VCaP (cell line): ENCODE measurements around the gene TUBAL3.
A peak's percentile ranks its signal among the peaks of the same experiment; 100 is the strongest.

Experiments used
- H3K27ac ChIP-seq: fragments of 450-650 bp; 2 replicates; pipeline ENCODE4 v1.5.1; 2017
- TF ChIP-seq, protein P1 (sequence below): fragments of 450-650 bp; conservative IDR thresholded peaks from 2 replicates; pipeline ENCODE4 v1.5.1; 2017; ENCODE audit warnings: mild to moderate bottlenecking, moderate library complexity

The TUBAL3 gene

DNA sequence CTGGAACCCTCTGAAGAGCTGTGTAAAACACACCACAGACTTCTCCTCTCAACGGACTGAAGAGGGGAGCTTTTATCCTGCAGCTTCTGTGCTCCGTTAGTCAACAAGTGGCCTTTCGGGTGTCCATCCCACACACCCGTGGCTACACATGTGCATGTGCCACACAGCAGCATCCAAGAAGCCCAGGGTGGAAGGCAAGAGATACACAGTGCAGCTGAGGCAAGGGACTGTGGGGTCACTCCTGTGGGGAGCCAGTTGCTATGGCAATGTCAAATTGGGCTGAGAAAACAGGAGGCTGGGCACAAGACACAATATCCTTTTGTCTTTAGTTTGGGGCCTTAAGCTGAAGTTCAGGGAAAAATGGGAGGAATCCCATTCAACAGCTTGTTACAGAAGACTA is 36.5 kb upstream of the TUBAL3 start:
- TF ChIP-seq, protein P1, sequence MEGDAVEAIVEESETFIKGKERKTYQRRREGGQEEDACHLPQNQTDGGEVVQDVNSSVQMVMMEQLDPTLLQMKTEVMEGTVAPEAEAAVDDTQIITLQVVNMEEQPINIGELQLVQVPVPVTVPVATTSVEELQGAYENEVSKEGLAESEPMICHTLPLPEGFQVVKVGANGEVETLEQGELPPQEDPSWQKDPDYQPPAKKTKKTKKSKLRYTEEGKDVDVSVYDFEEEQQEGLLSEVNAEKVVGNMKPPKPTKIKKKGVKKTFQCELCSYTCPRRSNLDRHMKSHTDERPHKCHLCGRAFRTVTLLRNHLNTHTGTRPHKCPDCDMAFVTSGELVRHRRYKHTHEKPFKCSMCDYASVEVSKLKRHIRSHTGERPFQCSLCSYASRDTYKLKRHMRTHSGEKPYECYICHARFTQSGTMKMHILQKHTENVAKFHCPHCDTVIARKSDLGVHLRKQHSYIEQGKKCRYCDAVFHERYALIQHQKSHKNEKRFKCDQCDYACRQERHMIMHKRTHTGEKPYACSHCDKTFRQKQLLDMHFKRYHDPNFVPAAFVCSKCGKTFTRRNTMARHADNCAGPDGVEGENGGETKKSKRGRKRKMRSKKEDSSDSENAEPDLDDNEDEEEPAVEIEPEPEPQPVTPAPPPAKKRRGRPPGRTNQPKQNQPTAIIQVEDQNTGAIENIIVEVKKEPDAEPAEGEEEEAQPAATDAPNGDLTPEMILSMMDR: no peak
- H3K27ac ChIP-seq: no peak overlapping the region

DNA sequence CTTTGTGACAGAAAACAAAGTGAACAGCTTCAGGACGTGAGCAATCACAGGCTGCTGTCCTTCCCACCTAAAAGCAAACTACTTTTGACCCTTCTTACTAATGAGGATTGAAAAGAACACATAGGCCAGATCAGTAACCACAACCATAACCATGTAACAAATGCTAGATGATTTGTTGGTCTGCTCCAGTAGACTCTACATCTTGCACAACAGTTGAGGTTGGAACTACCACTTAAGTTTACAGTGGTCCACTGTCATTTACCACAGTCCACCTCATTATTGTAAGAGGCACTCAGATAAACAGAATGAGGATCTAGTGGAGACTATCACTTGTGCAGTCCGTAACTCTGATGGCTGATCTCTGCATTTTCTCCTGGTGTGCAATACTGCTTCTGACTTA is 35.6 kb upstream of the TUBAL3 start:
- TF ChIP-seq, protein P1: no peak
- H3K27ac ChIP-seq: no peak overlapping the region

DNA sequence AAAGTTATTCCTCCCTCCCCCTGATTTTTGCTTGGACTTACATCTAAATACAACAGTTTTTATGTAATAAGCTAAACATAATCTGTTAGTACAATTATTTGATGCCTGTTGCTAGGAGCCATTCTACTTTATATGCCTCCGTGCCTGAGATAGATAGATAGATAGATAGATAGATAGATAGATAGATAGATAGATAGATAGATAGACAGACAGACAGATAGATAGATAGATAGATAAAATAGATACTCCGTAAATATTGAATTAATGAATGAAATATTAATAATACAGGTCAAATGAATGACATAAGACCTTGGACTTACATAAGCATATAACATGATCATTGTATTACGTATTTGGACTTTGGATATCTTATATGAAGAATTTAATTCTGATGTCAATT is 30.7 kb upstream of the TUBAL3 start:
- no peak overlapping the region for H3K27ac ChIP-seq
- TF ChIP-seq, protein P1: no peak

DNA sequence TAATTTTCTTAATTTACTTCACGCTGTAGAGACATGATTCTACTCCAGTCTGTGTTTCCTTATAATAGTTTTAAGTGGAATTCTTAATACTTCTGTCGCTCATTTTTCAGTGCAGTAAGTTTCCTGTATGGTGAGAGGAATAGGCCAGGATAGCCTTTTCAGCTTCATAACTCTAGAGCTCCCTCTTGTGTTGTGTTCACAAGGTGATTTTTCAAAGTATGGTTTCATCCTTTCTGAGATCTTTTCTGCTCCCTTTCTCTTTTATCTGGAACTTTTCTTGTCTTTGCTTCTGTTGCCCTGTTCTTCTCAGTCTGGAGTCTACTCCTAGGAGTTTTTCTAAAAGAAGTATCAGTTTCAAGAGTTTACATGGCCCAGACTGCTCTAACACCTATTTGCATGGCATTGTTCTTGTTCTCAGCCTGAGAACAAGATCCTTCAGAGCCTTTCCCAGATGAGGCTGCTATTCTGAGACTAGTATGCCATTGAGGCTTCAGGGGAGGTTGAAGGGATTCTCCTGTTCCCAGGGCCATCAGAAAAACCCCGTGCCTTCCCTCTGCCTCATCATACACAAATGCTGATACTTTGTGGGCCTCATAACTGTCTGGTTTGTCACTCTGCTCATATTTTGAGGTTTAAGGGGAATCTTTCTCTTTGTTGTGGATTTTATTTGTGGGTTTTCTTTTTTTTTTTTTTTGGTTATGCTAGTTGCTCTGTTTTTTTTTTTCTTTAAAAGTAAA is 29.6 kb upstream of the TUBAL3 start:
- H3K27ac ChIP-seq: no peak overlapping the region
- TF ChIP-seq, protein P1: peak; percentile 82

DNA sequence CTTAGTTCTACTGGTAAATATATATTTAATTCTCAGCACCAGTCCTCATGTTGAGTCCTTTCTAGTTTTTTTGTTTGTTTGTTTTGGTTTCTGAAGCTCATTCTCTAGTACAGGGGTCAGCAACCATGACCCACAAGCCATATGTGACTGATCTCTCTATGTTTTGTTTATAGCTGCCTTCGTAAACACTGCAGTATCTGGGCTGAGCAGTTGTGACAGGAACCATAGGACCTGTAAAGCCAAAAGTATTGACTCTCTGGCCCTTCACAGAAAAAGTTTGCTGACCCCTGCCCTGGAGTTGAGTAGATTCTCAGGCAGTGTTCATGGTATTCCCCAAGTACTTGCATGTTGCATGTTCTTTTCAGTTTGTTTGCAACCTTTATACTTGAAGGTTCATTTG is 28.6 kb upstream of the TUBAL3 start:
- peak overlapping the region; percentile 31; the same call in 1 of the 2 replicates for H3K27ac ChIP-seq
- TF ChIP-seq, protein P1: no peak

DNA sequence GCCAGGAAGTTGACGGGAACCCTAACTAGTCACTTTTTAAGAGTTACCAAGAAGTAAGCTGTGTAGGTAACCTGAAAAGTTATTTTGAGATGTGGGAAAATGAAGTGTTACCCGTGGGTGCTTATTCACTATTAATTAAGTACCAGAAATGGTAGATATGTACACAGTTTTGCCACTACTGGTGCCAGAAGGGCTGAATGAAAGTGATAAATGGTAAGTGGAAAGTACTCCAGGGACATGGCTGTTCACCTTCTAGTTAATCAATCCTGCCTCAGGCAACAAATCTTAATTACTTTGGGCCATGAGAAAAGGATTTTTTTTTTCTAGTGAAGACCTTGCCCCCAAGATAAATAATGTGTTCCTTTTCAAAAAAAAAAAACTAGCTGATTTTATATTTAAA is 23.5 kb upstream of the TUBAL3 start:
- H3K27ac ChIP-seq: no peak overlapping the region

DNA sequence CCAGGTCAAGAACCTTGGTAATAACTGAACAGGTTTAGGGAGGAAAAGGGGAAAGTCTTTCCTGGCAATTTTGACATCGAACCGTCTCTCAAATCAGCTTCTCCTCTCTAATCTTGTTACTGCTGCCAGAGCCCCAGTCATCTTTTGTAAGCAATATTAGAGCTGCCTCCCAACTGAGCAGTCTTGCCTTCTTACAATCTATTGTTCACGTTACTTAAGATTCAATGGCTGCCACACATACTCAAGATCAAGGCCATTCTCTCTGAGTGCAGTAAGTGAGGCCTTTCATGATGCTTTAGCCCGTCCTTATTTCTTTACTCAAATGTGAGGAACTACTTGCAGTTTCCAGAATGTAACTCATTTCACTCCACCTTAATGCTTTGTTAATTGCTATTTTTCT is 20.1 kb upstream of the TUBAL3 start:
- TF ChIP-seq, protein P1: no peak
- no peak overlapping the region for H3K27ac ChIP-seq

More for the DNA sequence above, 23.5 kb upstream of the TUBAL3 start:
- TF ChIP-seq, protein P1: no peak
